OCI-LY1 (cell line): ENCODE measurements around the gene ADAM8.

ENCODE experiments used
- EZH2 ChIP-seq: fragments of 200-600 bp; sonication (generic), shearing (Covaris generic); IDR thresholded peaks from 2 replicates; pipeline ENCODE4 v1.8.0; 2017; ENCODE audit warnings: borderline replicate concordance, mixed run types, mild to moderate bottlenecking, antibody characterized with exemption, low read length, moderate library complexity, mixed read lengths
- TF ChIP-seq, protein P1 (sequence below): fragments of 200-600 bp; sonication (generic), shearing (Covaris generic); IDR thresholded peaks from 2 replicates; pipeline ENCODE4 v1.5.1; 2017; ENCODE audit warnings: mild to moderate bottlenecking, antibody characterized with exemption, low read length, moderate library complexity, mixed read lengths

GRCh38 chr10:133272301-133272963, 4.2 kb downstream of the ADAM8 start:
- TF ChIP-seq, protein P1, sequence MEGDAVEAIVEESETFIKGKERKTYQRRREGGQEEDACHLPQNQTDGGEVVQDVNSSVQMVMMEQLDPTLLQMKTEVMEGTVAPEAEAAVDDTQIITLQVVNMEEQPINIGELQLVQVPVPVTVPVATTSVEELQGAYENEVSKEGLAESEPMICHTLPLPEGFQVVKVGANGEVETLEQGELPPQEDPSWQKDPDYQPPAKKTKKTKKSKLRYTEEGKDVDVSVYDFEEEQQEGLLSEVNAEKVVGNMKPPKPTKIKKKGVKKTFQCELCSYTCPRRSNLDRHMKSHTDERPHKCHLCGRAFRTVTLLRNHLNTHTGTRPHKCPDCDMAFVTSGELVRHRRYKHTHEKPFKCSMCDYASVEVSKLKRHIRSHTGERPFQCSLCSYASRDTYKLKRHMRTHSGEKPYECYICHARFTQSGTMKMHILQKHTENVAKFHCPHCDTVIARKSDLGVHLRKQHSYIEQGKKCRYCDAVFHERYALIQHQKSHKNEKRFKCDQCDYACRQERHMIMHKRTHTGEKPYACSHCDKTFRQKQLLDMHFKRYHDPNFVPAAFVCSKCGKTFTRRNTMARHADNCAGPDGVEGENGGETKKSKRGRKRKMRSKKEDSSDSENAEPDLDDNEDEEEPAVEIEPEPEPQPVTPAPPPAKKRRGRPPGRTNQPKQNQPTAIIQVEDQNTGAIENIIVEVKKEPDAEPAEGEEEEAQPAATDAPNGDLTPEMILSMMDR = no peak
- TF ChIP-seq EZH2 = no peak
